Activated CD4-positive, CD25-positive, alpha-beta regulatory T cell treated with anti-CD3 and anti-CD28 coated beads, Interleukin-2, amount 50 U/mL, for 24 hours (primary cell): ENCODE data around the gene GNA15.

Experiments used
- ATAC-seq, 2 donors: fragments of 150-1000 bp; cut with Tn5 transposase; one replicate each; pipeline ENCODE4 v1.10.0; 2021; ENCODE audit warnings: mild to moderate bottlenecking in 1 of 2, moderate library complexity in 1 of 2

The GNA15 gene

GRCh38 chr19:3213159-3213558 lies 77.3 kb downstream of the GNA15 start:
- ATAC-seq = no peak
